ENCODE data around the gene FSIP1.

The FSIP1 gene

DNA sequence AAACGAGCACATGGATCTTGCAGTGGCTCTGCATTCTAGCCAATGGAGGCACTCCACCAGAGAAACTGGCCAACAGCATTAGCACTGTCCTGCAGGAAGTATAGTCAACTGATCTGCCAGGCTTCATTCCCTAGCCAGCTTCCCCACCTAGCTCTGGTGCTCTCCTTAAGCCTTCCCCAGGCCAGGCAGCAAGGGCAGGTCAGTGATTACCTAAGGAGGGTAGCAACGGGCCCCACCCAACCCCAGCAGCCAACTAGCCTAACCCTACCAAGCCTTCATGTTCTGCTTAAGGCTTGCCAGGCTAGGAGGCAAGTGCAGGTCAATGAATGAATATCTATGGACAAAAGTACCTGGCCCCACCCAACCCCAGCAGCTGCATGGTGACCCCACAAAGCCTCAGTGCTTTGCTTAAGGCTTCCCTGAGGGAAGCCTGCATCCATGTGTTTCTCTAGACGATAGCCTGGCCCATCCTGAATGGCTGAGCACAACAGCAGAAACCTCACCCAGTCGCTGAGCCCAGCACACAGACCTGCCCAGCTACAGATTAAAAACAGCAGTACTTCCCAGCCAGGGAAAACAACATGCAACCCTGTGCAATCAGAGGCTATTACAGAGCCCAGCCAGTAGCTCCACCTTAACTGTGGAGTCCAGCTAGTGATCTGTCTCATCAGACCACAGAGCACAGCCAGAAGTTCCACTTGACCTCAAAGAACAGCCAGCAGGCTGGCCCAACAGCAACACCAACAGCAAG, 173.3 kb downstream of the FSIP1 start:
- no peak for DNase-seq

DNA sequence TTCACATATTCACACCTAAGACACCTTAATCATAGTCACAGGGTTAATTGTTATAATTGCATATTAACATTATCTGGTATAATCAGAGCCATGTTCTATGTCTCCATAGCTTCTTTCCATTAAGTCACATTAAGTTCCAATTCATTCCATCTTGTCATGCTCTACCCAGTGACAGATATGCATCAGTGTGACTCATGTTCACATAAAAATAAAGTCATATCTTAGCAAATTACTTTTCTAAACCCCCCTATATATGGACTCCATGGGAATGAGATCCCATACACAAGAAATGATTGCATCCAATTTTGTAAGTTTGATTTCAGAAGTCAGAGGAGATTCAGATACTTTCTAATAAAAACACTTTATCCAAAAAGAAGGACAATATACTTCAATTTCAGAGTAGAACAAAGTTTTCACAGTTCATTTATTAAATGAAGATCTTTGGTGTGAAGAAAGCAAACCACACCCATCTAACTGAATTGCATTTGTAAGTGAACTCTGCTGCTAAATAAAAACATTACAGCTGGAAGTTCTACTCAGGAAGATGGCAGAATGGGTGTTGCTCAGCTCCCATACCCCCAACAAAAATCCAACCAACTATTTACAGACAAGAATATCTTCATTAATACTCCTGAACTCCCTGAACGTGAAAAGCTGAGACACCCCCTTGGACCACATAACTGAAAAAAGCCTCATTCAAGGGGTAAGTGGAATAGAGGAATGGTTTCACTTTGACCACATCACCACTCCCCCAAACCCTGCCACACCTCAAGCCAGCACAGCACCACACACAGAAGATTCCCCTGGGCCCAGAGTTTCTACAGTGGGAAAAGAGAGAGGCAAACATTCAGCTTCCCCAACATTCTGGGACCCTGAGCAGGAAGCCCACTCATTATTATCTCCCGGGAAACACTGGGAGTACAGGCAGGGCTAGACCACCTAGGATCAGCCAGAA, 174.2 kb downstream of the FSIP1 start:
- DNase-seq = no peak

DNA sequence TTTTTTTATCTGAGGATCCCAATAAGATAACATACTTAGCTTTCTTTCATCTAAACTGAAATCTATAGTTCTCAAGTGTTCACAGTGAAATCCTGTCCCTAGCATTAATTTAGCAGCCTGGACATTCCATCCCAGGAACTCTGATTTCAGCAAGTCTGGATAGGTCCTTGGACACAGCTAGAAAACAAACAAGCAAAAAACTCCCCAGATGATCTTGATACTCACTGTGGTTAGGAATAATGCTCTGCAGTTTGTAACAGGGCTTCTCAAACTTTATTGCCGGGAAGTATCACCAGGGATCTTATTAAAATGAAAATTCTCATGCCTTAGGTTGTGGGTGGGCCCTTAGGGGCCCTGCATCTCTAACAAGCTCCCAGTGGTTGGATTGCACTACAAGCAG, 177.5 kb downstream of the FSIP1 start:
- no peak for DNase-seq

DNA sequence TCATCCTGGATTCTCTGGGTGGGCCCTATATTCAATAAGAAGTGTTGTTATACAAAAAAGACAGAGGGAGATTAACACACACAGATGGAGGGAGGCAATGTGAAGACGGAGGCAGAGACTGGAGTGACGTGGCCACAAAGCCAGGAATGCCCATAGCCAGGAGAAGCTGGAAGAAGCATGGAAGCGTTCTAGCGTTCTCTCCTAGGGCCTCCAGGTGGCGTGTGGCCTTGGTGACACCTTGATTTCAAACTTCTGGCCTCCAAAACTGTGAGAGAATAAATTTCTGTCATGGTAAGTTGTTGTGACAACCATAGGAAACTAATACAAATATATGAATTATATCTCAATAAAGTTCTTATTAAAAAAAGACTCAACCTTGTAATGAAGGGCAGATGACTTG, 180.5 kb downstream of the FSIP1 start:
- DNase-seq = no peak

DNA sequence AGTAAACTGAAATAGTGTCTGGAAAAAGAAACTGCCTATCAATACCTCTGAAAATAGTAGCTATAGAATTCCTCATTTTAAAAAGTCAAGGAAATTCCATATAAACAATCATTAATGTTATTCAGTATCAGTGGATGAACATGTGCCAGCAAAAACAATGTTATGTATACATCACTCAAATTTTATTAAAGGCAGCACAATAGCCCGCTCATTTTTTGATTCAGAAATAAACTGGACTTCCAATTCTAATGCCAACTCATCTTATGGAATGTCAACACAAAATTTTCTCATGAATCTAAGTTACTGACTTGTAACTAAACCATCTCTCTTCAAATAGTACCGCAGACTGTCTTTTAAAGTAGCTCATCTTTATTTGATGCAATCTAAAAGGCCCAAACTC, 182.8 kb downstream of the FSIP1 start:
- DNase-seq = no peak

DNA sequence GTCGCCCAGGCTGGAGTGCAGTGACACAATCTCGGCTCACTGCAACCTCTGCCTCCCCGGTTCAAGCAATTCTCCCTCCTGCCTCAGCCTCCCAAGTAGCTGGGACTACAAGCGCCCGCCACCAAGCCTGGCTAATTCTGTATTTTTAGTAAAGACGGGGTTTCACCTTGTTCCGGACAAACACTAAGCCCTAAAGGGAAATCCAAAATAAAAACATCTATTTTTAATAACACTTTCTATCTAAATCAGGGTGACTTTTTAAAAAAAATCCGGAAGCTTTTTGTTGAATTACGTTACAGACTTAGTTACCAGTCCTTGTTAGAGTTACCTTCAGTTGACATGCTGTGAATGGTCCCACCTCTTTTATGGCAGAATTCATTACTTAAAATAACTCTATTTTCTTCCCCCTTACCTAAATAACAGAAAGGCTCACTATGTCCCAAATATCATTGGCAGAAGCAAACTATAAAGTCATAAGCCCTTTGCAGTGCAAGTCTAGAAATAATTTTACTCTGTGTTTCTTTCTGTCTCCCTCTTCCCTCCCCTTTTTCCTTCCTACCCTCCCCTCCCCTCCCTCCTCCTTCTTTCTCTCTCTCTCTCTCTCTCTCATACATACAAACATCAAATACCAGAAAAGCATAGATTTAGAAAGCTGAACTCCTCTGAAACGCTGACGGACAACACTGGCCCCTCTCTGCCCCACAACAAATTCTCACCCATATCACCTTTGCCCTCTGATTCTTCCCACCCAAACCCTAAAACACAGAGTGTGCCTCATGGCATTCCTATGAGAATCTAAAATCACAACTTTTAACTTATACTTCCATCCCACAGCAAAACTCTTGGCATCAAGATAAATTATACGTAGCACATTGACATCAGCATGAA, 183.4 kb downstream of the FSIP1 start:
- DNase-seq = no peak

DNA sequence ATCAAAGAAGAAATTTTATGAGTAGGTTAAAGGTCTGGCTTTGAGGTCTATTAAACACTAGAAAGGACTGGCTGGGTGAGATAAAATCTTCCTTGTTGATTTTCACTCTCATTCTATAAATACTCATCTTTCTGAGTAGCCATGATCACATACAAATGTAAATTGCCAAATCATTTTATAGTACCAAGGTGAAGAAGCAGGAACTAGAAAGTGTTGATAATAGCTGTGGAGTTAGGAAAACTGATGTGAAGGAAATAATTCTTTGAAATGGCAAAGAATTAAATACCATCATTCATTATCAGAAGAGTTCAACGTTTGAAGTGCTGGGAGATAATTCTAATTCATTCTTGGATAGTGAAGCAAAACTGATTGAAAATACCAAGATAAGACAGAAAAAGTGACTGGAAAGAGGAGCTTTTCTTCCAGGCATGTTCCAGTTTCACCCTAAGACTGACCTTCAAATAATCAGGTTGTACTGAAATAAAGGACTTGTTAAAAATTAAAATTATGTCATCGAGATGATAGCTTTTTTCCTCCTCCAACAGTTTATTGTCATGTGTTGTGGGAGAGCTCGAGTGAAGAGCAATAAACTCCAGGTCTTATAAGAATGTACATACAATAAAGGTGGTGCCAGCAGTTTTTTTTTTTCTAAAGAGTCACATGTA, 184.3 kb downstream of the FSIP1 start:
- DNase-seq = no peak

DNA sequence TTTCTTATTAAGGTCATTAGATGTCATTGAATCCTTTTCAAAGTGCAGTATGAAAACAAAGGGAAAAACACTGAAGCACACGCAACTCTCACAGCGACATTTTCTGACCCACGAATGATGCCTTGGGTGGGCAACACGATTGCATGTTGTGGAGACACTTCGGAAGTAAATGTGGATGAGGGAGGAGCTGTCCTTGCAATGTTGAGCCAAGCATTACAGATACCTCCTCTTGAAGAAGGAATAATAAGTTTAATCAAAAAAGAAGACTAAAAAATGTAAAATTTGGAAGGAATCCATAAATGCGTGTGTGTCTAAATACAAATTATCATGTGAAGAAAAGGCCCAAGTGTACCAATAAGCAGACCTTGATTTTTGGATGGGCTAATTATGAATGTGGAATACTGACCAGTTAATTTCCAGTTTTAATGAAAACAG, 184.9 kb downstream of the FSIP1 start:
- DNase-seq = no peak

DNA sequence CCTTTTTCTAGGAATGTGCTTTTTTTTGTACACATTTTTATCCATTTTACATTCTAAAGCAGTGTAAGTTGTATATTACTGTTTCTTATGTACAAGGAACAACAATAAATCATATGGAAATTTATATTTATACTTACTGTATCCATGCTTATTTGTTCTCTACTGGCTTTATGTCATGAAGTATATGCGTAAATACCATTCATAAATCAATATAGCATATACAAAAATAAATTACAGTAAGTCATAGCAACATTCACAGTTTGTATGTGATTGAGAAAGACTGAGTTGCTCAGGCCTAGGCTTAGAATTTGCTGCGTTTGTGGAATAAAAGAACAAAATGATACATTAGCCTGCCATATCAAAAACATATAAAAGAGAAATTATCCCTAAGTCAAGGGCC, 185.3 kb downstream of the FSIP1 start:
- no peak for DNase-seq

DNA sequence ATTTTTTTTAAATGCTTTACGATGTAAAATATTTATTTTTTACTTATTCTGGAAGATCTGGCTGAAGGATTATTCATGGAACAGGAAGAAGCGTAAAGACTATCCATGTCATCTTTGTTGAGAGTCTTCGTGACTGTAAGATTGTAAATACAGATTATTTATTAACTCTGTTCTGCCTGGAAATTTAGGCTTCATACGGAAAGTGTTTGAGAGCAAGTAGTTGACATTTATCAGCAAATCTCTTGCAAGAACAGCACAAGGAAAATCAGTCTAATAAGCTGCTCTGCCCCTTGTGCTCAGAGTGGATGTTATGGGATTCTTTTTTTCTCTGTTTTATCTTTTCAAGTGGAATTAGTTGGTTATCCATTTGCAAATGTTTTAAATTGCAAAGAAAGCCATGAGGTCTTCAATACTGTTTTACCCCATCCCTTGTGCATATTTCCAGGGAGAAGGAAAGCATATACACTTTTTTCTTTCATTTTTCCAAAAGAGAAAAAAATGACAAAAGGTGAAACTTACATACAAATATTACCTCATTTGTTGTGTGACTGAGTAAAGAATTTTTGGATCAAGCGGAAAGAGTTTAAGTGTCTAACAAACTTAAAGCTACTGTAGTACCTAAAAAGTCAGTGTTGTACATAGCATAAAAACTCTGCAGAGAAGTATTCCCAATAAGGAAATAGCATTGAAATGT, 186.1 kb downstream of the FSIP1 start:
- no peak for DNase-seq

DNA sequence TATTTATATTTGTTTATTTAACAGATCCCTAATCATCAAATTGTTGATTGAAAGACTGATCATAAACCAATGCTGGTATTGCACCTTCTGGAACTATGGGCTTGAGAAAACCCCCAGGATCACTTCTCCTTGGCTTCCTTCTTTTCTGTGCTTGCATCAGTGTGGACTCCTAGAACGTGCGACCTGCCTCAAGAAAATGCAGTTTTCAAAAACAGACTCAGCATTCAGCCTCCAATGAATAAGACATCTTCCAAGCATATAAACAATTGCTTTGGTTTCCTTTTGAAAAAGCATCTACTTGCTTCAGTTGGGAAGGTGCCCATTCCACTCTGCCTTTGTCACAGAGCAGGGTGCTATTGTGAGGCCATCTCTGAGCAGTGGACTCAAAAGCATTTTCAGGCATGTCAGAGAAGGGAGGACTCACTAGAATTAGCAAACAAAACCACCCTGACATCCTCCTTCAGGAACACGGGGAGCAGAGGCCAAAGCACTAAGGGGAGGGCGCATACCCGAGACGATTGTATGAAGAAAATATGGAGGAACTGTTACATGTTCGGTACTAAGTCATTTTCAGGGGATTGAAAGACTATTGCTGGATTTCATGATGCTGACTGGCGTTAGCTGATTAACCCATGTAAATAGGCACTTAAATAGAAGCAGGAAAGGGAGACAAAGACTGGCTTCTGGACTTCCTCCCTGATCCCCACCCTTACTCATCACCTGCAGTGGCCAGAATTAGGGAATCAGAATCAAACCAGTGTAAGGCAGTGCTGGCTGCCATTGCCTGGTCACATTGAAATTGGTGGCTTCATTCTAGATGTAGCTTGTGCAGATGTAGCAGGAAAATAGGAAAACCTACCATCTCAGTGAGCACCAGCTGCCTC, 187.1 kb downstream of the FSIP1 start:
- no peak for DNase-seq

DNA sequence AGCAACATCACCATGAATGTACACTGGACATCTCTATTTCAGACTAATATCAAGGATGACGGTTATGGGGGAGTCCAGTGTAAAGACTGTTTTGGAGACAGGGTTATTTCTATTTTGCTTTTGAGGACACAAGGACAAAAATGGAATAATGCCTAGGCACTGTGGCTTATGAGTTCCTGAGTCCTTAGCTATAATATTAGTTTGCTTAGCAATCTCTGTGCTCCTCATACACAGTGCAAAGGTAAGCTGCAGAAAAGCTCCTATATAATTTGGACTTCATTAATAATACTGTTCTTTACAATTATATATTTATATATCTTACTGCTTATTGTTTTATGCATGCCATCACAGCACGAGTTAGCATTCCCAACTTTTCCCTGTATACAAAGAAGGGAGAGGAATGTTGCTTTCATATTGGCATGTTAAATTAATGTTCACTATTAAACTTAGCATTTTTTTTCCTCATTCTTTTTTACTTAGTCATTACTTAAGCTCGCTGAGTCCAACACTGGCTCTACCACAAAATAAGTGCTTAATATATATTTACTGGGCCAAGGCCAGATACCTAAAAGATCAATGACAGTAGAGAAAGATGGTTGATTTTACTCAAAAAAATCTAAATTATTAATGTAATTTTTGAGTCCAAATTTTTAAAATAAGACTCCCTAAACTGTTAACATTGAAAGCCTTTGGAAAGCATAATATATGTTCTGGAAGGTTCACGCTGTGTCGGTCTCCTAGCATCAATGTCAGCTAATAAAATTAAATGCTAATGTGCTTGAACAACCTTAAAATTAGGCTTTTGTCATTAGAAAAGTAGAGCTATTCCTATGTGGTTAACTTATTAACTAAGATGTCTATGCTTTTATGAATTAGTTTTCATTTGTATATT, 187.9 kb downstream of the FSIP1 start:
- no peak for DNase-seq

DNA sequence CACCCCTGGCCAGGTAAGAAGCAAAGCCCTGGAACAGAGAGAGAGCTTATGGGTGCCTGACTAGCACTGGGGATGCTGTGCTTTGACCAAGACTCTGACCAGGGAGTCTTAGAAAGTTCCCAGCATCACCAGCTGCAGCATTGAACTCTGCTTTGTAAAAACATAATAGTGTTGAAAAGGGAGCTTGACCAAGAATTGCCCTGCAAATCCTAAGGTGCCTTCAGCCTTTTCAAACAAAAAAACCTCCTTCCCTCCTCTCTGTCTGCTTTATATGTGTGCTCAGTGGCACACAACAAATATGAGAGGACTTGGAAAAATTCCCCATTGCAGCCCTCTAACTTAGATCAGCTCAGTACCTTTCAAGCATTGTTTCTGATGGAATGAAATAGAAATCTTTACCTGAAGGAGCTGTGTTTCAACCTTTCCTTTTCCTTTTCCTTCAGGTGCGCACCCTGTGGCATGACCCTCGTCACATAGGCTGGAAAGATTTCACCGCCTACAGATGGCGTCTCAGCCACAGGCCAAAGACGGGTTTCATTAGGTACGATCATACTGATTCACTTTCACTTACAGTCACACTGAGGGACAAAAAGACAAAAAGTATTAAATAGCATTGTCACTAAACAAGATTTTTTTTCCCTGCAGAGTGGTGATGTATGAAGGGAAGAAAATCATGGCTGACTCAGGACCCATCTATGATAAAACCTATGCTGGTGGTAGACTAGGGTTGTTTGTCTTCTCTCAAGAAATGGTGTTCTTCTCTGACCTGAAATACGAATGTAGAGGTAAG, 188.8 kb downstream of the FSIP1 start:
- no peak for DNase-seq

DNA sequence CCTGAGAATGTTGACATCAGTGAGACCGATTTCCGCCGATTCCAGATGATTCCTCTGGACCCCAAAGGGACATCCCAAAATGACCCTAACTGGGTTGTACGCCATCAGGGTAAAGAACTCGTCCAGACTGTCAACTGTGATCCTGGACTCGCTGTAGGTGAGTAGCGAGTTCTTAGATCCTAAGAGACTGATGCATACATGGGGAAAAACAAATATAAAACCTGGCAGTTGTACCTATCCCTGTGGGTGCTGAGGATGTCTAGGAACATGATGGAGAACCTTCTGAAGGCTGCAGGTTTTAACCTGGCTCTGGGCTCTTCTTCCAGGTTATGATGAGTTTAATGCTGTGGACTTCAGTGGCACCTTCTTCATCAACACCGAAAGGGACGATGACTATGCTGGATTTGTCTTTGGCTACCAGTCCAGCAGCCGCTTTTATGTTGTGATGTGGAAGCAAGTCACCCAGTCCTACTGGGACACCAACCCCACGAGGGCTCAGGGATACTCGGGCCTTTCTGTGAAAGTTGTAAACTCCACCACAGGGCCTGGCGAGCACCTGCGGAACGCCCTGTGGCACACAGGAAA, 189.5 kb downstream of the FSIP1 start:
- no peak for DNase-seq

DNA sequence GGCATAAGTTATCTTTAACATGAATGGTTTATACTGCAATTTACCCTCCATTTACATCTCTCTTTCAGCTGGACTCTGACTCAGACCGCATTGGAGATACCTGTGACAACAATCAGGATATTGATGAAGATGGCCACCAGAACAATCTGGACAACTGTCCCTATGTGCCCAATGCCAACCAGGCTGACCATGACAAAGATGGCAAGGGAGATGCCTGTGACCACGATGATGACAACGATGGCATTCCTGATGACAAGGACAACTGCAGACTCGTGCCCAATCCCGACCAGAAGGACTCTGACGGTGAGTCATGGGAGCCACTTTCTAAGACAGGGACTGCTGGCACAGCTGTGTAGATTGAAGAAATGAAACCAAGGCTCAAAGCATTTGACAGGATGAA, 190.1 kb downstream of the FSIP1 start:
- DNase-seq = no peak

DNA sequence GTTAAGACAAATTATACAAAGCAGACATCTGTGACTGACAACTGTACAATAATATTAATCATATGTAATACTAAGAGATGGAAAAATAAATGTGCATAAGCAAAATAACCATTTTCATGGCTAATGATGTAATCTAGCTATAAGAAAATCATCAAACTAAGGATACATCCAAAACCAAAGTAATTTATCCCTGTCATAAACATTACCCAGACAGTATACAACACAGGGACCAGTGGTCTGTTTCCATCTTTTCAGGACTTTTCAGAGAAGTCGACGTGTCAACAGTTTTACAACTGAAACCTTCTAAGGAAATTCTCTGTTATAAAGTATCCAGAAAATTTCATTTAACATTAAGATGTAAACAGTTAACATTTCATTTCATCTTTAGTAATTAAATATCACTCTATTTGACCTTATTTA, 190.7 kb downstream of the FSIP1 start:
- DNase-seq = no peak

DNA sequence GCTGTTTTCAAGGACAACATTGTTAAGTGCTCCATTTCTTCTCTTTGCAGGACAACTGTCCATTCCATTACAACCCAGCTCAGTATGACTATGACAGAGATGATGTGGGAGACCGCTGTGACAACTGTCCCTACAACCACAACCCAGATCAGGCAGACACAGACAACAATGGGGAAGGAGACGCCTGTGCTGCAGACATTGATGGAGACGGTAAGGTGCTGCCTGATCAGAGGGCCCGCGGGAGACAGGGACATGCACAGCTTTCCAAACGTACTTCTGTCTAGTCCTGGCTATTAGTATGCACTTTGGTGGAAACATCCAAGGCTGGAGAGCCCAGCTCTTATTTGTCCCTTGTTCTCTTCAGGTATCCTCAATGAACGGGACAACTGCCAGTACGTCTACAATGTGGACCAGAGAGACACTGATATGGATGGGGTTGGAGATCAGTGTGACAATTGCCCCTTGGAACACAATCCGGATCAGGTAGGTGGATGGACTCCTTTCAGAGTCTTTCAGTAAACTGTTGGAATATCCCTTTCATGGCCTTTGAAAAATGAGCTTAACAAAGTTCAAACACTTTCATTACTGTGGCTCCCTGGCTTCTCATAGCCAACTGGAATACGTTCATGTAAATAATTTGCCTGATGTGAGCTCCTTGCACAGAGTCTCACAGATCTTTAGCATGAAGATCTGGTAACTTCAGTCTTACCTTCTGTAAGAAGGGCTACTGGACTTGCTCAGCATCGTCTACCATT, 191.3 kb downstream of the FSIP1 start:
- no peak for DNase-seq

All from NCI-H2029 treated with DMSO at 0.1 percent for 48 hours (cell line).